NCI-H748 (cell line): Measurements from ENCODE around the gene AP1G2.

Experiments used
- DNase-seq: peaks from one replicate; lab custom pipeline; 2025; ENCODE audit not compliant: unreplicated experiment; lab: John Stamatoyannopoulos, UW

Gene AP1G2

GRCh38 chr14:23571701-23572523, 4.3 kb upstream of the AP1G2 start:
- no peak for DNase-seq

GRCh38 chr14:23570806-23571483, 3.4 kb upstream of the AP1G2 start:
- DNase-seq: no peak

GRCh38 chr14:23569443-23570151, 2.0 kb upstream of the AP1G2 start:
- peak; percentile 61 for DNase-seq

GRCh38 chr14:23568600-23569331, 1.2 kb upstream of the AP1G2 start:
- peak; percentile 17 for DNase-seq

GRCh38 chr14:23568021-23568599, 519 bp upstream of the AP1G2 start:
- no peak for DNase-seq

GRCh38 chr14:23566778-23567185, 809 bp downstream of the AP1G2 start:
- DNase-seq: no peak

GRCh38 chr14:23566112-23566777, 1.3 kb downstream of the AP1G2 start:
- DNase-seq: no peak

GRCh38 chr14:23565626-23566025, 2.0 kb downstream of the AP1G2 start:
- DNase-seq: no peak

GRCh38 chr14:23564876-23565275, 2.7 kb downstream of the AP1G2 start:
- no peak for DNase-seq

- DNase-seq: no peak
Measured at GRCh38 chr14:23564181-23564812, 3.3 kb downstream of the AP1G2 start.

GRCh38 chr14:23563473-23564180, 4.0 kb downstream of the AP1G2 start:
- no peak for DNase-seq

- DNase-seq: peak; percentile 56
Measured at GRCh38 chr14:23562822-23563472, 4.6 kb downstream of the AP1G2 start.

- DNase-seq: no peak
Measured at GRCh38 chr14:23561873-23562821, 5.4 kb downstream of the AP1G2 start.

GRCh38 chr14:23561259-23561658, 6.3 kb downstream of the AP1G2 start:
- no peak for DNase-seq

- no peak for DNase-seq
Measured at GRCh38 chr14:23559926-23560520, 7.6 kb downstream of the AP1G2 start.

- DNase-seq: peak; percentile 63
Measured at GRCh38 chr14:23559010-23559925, 8.3 kb downstream of the AP1G2 start.
